SK-N-SH (cell line): ENCODE data around the gene APOF. TPM values are rescaled to one million over a fixed set of nuclear protein-coding genes. Genes with fewer than 3 reads are reported as not detected.

Experiments used
- CTCF ChIA-PET: fragments of 300-600, 350-600 bp; formaldehyde crosslinking; extraction: SDS; loops from one replicate; lab custom pipeline; 2021; lab: Yijun Ruan, JAX
- POLR2A ChIA-PET: fragments of 350-600 bp; sonication (Branson Sonifier 250); formaldehyde crosslinking; extraction: SDS; loops from one replicate; lab custom pipeline; 2020; ENCODE audit warnings: antibody characterized with exemption, inconsistent platforms; lab: Yijun Ruan, JAX
- DNase-seq: peaks from one replicate; pipeline ENCODE4 v3.0.0; 2012
- H2AFZ ChIP-seq: fragments of 200-600 bp; sonication (generic); 2 replicates; pipeline ENCODE4 v1.8.1; 2016; ENCODE audit warnings: antibody characterized with exemption, mild to moderate bottlenecking, low read depth
- H3F3A ChIP-seq: fragments of 200-600 bp; sonication (generic); replicated peaks from 2 replicates; pipeline ENCODE3; 2016; ENCODE audit warnings: antibody characterized with exemption, mild to moderate bottlenecking; ENCODE audit not compliant: insufficient read depth
- H3K27ac ChIP-seq, 2 experiments: fragments of 200-500 bp in 1 of 2; fragments of 200-600 bp in 1 of 2; sonication (Bioruptor generic) in 1 of 2; sonication (generic), shearing (Covaris generic) in 1 of 2; 2 replicates each; pipeline versions ENCODE4 v1.5.1 to v1.6.1; 2014 to 2016; ENCODE audit warnings: low read depth in 2 of 2, inconsistent platforms in 1 of 2, low read length in 1 of 2, mild to moderate bottlenecking in 1 of 2, mixed read lengths in 1 of 2
- H3K27me3 ChIP-seq: fragments of 200-600 bp; sonication (generic), shearing (Covaris generic); 2 replicates; pipeline ENCODE4 v1.6.1; 2016; ENCODE audit warnings: mixed run types; ENCODE audit not compliant: insufficient read depth
- H3K36me3 ChIP-seq, 2 experiments: fragments of 200-500 bp in 1 of 2; fragments of 200-600 bp in 1 of 2; sonication (Bioruptor generic) in 1 of 2; sonication (generic) in 1 of 2; replicated peaks in 1 of 2; 2 replicates each; pipeline versions ENCODE3 to v1.5.1; 2014 to 2016; ENCODE audit warnings: low read length in 1 of 2, mild to moderate bottlenecking in 1 of 2; ENCODE audit not compliant: insufficient read depth in 2 of 2, control insufficient read depth in 1 of 2
- H3K4me1 ChIP-seq, 2 experiments: fragments of 200-500 bp in 1 of 2; fragments of 200-600 bp in 1 of 2; sonication (Bioruptor generic) in 1 of 2; sonication (generic), shearing (Covaris generic) in 1 of 2; 2 replicates each; pipeline versions ENCODE4 v1.5.1 to v1.6.1; 2014 to 2016; ENCODE audit warnings: low read depth in 1 of 2, low read length in 1 of 2, mixed run types in 1 of 2; ENCODE audit not compliant: insufficient read depth in 2 of 2, control insufficient read depth in 1 of 2
- H3K4me2 ChIP-seq: fragments of 200-600 bp; sonication (generic), shearing (Covaris generic); 2 replicates; pipeline ENCODE4 v1.6.1; 2017; ENCODE audit warnings: mixed run types
- H3K4me3 ChIP-seq, 2 experiments: fragments of 200-500 bp in 1 of 2; fragments of 200-600 bp in 1 of 2; sonication (Bioruptor generic) in 1 of 2; sonication (generic), shearing (Covaris generic) in 1 of 2; 2 replicates each; pipeline versions ENCODE4 v1.5.1 to v1.8.1; 2014 to 2016; ENCODE audit warnings: low read depth in 2 of 2, inconsistent platforms in 1 of 2, low read length in 1 of 2, mild to moderate bottlenecking in 1 of 2, mixed read lengths in 1 of 2, moderate library complexity in 1 of 2
- H3K79me2 ChIP-seq: fragments of 200-600 bp; sonication (generic); 2 replicates; pipeline ENCODE4 v1.8.1; 2017; ENCODE audit warnings: mild to moderate bottlenecking; ENCODE audit not compliant: insufficient read depth
- H3K9ac ChIP-seq: fragments of 200-600 bp; sonication (generic); 2 replicates; pipeline ENCODE4 v1.6.1; 2017; ENCODE audit warnings: mixed run types
- H3K9me2 ChIP-seq: fragments of 200-600 bp; sonication (generic); 2 replicates; pipeline ENCODE4 v1.6.1; 2017; ENCODE audit warnings: mixed run types
- H3K9me3 ChIP-seq: fragments of 200-600 bp; sonication (generic); 2 replicates; pipeline ENCODE4 v1.6.1; 2017; ENCODE audit warnings: mixed run types, mild to moderate bottlenecking, moderate library complexity
- H4K20me1 ChIP-seq: fragments of 200-600 bp; sonication (generic); 2 replicates; pipeline ENCODE4 v1.6.1; 2017; ENCODE audit warnings: mild to moderate bottlenecking, mixed run types; ENCODE audit not compliant: insufficient read depth
- CTCF ChIP-seq: fragments of 200-600 bp; sonication (generic); IDR thresholded peaks from 2 replicates; pipeline ENCODE4 v1.6.1; 2017; ENCODE audit warnings: antibody characterized with exemption, mild to moderate bottlenecking, moderate library complexity
- ELF1 ChIP-seq: IDR thresholded peaks from 2 replicates; pipeline ENCODE4 v1.4.0; 2012
- EP300 ChIP-seq, 2 experiments: IDR thresholded peaks; 2 replicates each; pipeline versions ENCODE4 v1.4.0 to v1.6.1; 2012; ENCODE audit warnings: borderline replicate concordance in 1 of 2, low read depth in 1 of 2, low read length in 1 of 2
- EZH2phosphoT487 ChIP-seq: fragments of 200-600 bp; sonication (generic); IDR thresholded peaks from 2 replicates; pipeline ENCODE4 v1.6.1; 2017; ENCODE audit warnings: low read depth, mixed run types, mild to moderate bottlenecking, antibody characterized with exemption, moderate library complexity, borderline replicate concordance
- FOSL2 ChIP-seq: IDR thresholded peaks from 2 replicates; pipeline ENCODE4 v1.4.0; 2012; ENCODE audit warnings: low read depth, mild to moderate bottlenecking, moderate library complexity, borderline replicate concordance
- GABPA ChIP-seq: IDR thresholded peaks from 2 replicates; pipeline ENCODE4 v1.4.0; 2012; ENCODE audit warnings: low read depth, mild to moderate bottlenecking
- GATA2 ChIP-seq: sonication (generic); formaldehyde crosslinking; IDR thresholded peaks from 2 replicates; pipeline ENCODE4 v1.5.0; 2020; ENCODE audit warnings: mild to moderate bottlenecking, missing genetic modification reagents
- IRF3 ChIP-seq: fragments of 150-350 bp; IDR thresholded peaks from 2 replicates; pipeline ENCODE4 v1.6.1; 2016; ENCODE audit warnings: mild to moderate bottlenecking, low read depth, low read length
- JUND ChIP-seq: IDR thresholded peaks from 2 replicates; pipeline ENCODE4 v1.4.0; 2012
- MAX ChIP-seq: IDR thresholded peaks from 2 replicates; pipeline ENCODE4 v1.4.0; 2012; ENCODE audit warnings: low read depth
- MEF2A ChIP-seq: IDR thresholded peaks from 2 replicates; pipeline ENCODE4 v1.4.0; 2012; ENCODE audit warnings: low read depth, borderline replicate concordance
- MXI1 ChIP-seq: IDR thresholded peaks from 2 replicates; pipeline ENCODE4 v1.6.1; 2012; ENCODE audit warnings: mild to moderate bottlenecking, low read depth, low read length, improper control_type of control experiment
- NFIC ChIP-seq: IDR thresholded peaks from 2 replicates; pipeline ENCODE4 v1.4.0; 2012; ENCODE audit warnings: borderline replicate concordance
- POLR2AphosphoS5 ChIP-seq: IDR thresholded peaks from 2 replicates; pipeline ENCODE4 v1.6.1; 2012; ENCODE audit warnings: low read depth, low read length
- RAD21 ChIP-seq: IDR thresholded peaks from 2 replicates; pipeline ENCODE4 v1.6.1; 2012; ENCODE audit warnings: mild to moderate bottlenecking, low read length
- RCOR1 ChIP-seq: fragments of 150-350 bp; IDR thresholded peaks from 2 replicates; pipeline ENCODE4 v1.6.1; 2017; ENCODE audit warnings: antibody characterized with exemption, low read length
- REST ChIP-seq: IDR thresholded peaks from 2 replicates; pipeline ENCODE4 v1.6.1; 2012; ENCODE audit warnings: mild to moderate bottlenecking, low read depth, low read length, moderate library complexity
- RXRA ChIP-seq: IDR thresholded peaks from 2 replicates; pipeline ENCODE4 v1.4.0; 2012; ENCODE audit warnings: low read depth, mild to moderate bottlenecking, borderline replicate concordance
- TAF1 ChIP-seq: IDR thresholded peaks from 2 replicates; pipeline ENCODE4 v1.6.1; 2012; ENCODE audit warnings: low read depth, mild to moderate bottlenecking, low read length, moderate library complexity, borderline replicate concordance
- USF1 ChIP-seq: IDR thresholded peaks from 2 replicates; pipeline ENCODE4 v1.4.0; 2012; ENCODE audit warnings: low read depth, borderline replicate concordance
- ZBTB33 ChIP-seq: IDR thresholded peaks from 2 replicates; pipeline ENCODE4 v1.4.0; 2012; ENCODE audit warnings: low read depth, borderline replicate concordance
- WGBS: methylation state at CpG from one replicate; pipeline ENCODE4 v1.1.6; 2017; ENCODE audit warnings: low lambda C conversion rate; 5-methylcytosine and 5-hydroxymethylcytosine counted together
- polyA plus RNA-seq, 3 experiments: library from polyadenylated mRNA; depleted of rRNA; stranded (reverse); fragments of >200 nt; gene quantifications; 2 replicates each; pipeline ENCODE4 v1.2.3, GENCODE V29; 2012

The APOF gene
- polyA plus RNA-seq, 1 of the 3 experiments (the other 2 are of a cell fraction): not detected

GRCh38 chr12:56359851-56360767, 2.5 kb downstream of the APOF start, which contains the start of gene STAT2:
TSS of gene STAT2 (minus strand) at chr12:56360107. CDS start at chr12:56356571, 3,536 bp downstream.
- H3K79me2 ChIP-seq: peaks cover 29% of the 10 kb centered on the region
- H3K27me3 ChIP-seq: no peaks in the 10 kb centered on the region
- peak within 1 kb of the TSS; percentile 84 for H2AFZ ChIP-seq
- peak within 1 kb of the TSS; percentile 84 for H3K4me2 ChIP-seq
- H3K27ac ChIP-seq: peak within 1 kb of the TSS; percentile 79 to 80
- H3K9me2 ChIP-seq: no peaks in the 10 kb centered on the region
- CTCF ChIA-PET: interaction anchor here (0.6 to 1.9 kb wide), 8 partner anchors 9 to 171 kb away, joined by 3 to 7 read pairs (median 3); partner anchors contain the start of genes RNF41 and SMARCC2
- H3F3A ChIP-seq: peaks cover 6% of the 10 kb centered on the region
- WGBS: 2% methylated on average over 54 of the region's 54 CpGs
- POLR2A ChIA-PET: interaction anchor here (0.6 to 2.9 kb wide), 12 partner anchors 21 to 404 kb away, joined by 3 to 26 read pairs (median 4); partner anchors contain the start of genes CNPY2, COQ10A, PA2G4 and PAN2
- no peaks in the 10 kb centered on the region; the same call in 1 of the 2 replicates for H4K20me1 ChIP-seq
- H3K4me3 ChIP-seq: peak within 1 kb of the TSS; percentile 81 to 82
- peaks cover 0 to 9% of the 10 kb centered on the region in 2 experiments; a peak in 1 of 4 replicates for H3K4me1 ChIP-seq
- peak; percentile 93 for DNase-seq
- no peaks in the 10 kb centered on the region for H3K9me3 ChIP-seq
- H3K36me3 ChIP-seq: peaks cover 15 to 16% of the 10 kb centered on the region in 2 experiments
- peak within 1 kb of the TSS; percentile 80 for H3K9ac ChIP-seq
- TF ChIP-seq MEF2A (no peak), GATA2 (CRISPR knock-in tag) (no peak), USF1 (peak; percentile 51; the same call in 1 of the 2 replicates), MXI1 (peak; percentile 99), JUND (no peak), EP300 (IDR thresholded peaks at IDR 0.05; ENCODE audit: borderline replicate concordance in 1 of 2, low read depth in 1 of 2, low read length in 1 of 2) (peak; percentile 3 to 60; a peak in 3 of 4 replicates), ELF1 (peak; percentile 70), NFIC (no peak), TAF1 (peak; percentile 56; the same call in 1 of the 2 replicates), CTCF (no peak), EZH2phosphoT487 (no peak), RXRA (no peak), MAX (peak; percentile 93), RCOR1 (peak; percentile 48), ZBTB33 (0 out of 2 replicates have a peak, but pooled peaks have one; percentile 19), RAD21 (no peak), IRF3 (no peak; the same call in none of the 2 replicates), FOSL2 (no peak), POLR2AphosphoS5 (peak; percentile 75), REST (no peak), GABPA (peak; percentile 86)
